K562 (cell line): ENCODE data around the gene ORAI3. TPM values are rescaled to one million over a fixed set of nuclear protein-coding genes. Genes with fewer than 3 reads are reported as not detected.

Experiments used
- CEBPB ChIP-seq: fragments of 450-650 bp; IDR thresholded peaks from 2 replicates; pipeline ENCODE4 v1.6.1; 2016; ENCODE audit warnings: missing genetic modification characterization, missing compliant biosample characterization
- CHCHD3 ChIP-seq: fragments of 250-450 bp; sonication (Bioruptor Pico); IDR thresholded peaks from 2 replicates; pipeline ENCODE4 v2.1.2; 2022; ENCODE audit warnings: mild to moderate bottlenecking
- SMAD3 ChIP-seq: fragments of 450-650 bp; formaldehyde crosslinking; conservative IDR thresholded peaks from 2 replicates; pipeline ENCODE4 v1.4.0; 2020; ENCODE audit warnings: mild to moderate bottlenecking
- SREBF2 ChIP-seq: sonication (generic); formaldehyde crosslinking; IDR thresholded peaks from 2 replicates; pipeline ENCODE4 v1.4.0; 2020; ENCODE audit warnings: mild to moderate bottlenecking, missing genetic modification reagents
- ZNF212 ChIP-seq: fragments of 450-650 bp; formaldehyde crosslinking; IDR thresholded peaks from 2 replicates; pipeline ENCODE4 v1.4.0; 2020; ENCODE audit warnings: mild to moderate bottlenecking
- polyA plus RNA-seq, 8 experiments: library from polyadenylated mRNA; depleted of rRNA in 4 of 8; stranded (reverse) in 5 of 8; unstranded in 3 of 8; fragments of >200 nt; fragmentation: Nextera tagmentation in 2 of 8; fragmentation: Illumina TruSeq in 1 of 8; extraction: Ambion mirVana in 2 of 8; extraction: Trizol in 1 of 8; gene quantifications; 2 replicates each; pipeline versions ENCODE4 v1.2.1 to v1.2.3, GENCODE V29; 2011 to 2014; ENCODE audit warnings: inconsistent platforms in 1 of 8, missing spikeins in 1 of 8
- total RNA-seq, 7 experiments: library from RNA; depleted of rRNA in 6 of 7; stranded (reverse); fragments of >200 nt in 6 of 7; fragmentation: Illumina TruSeq in 2 of 7; extraction: Trizol in 2 of 7; gene quantifications; 2 replicates each; pipeline versions ENCODE4 v1.2.1 to v1.2.3, GENCODE V29; 2011 to 2021; ENCODE audit warnings: low replicate concordance in 1 of 7
- TF ChIP-seq, protein P1 (sequence below): fragments of 450-650 bp; formaldehyde crosslinking; IDR thresholded peaks from 2 replicates; pipeline ENCODE4 v1.4.0; 2022; ENCODE audit warnings: missing genetic modification characterization
- TF ChIP-seq, protein P2 (sequence below): fragments of 450-650 bp; formaldehyde crosslinking; IDR thresholded peaks from 2 replicates; pipeline ENCODE4 v1.4.0; 2020; ENCODE audit warnings: mild to moderate bottlenecking, moderate library complexity
- TF ChIP-seq, protein P3 (sequence below): sonication (generic); formaldehyde crosslinking; IDR thresholded peaks from 2 replicates; pipeline ENCODE4 v1.8.0; 2022; ENCODE audit warnings: mild to moderate bottlenecking, missing genetic modification reagents
- TF ChIP-seq, protein P4 (sequence below), 2 experiments: fragments of 200-800 bp in 1 of 2; sonication (Bioruptor generic) in 1 of 2; sonication (generic) in 1 of 2; formaldehyde crosslinking in 1 of 2; IDR thresholded peaks in 1 of 2; conservative IDR thresholded peaks in 1 of 2; 2 replicates each; pipeline versions ENCODE4 v1.5.0 to v1.6.1; 2016 to 2020; ENCODE audit warnings: missing compliant biosample characterization in 1 of 2, missing genetic modification characterization in 1 of 2, missing genetic modification reagents in 1 of 2
- TF ChIP-seq, protein P5 (sequence below): fragments of 450-650 bp; IDR thresholded peaks from 2 replicates; pipeline ENCODE4 v1.7.0; 2016; ENCODE audit warnings: borderline replicate concordance
- TF ChIP-seq, protein P6 (sequence below): fragments of 250-450 bp; sonication (Bioruptor Pico); IDR thresholded peaks from 2 replicates; pipeline ENCODE4 v1.8.0; 2021; ENCODE audit warnings: moderate library complexity, mild to moderate bottlenecking, inconsistent platforms
- TF ChIP-seq, protein P7 (sequence below): fragments of 150-350 bp; IDR thresholded peaks from 2 replicates; pipeline ENCODE4 v1.6.1; 2014; ENCODE audit warnings: low read depth, mild to moderate bottlenecking, low read length, borderline replicate concordance

ORAI3 gene
- total and polyA plus RNA-seq, 9 of the 15 experiments (the other 6 are each of a cell fraction or from before 2014, with no cell fraction given): 4.9 to 23.3 (median 14.1) TPM

DNA sequence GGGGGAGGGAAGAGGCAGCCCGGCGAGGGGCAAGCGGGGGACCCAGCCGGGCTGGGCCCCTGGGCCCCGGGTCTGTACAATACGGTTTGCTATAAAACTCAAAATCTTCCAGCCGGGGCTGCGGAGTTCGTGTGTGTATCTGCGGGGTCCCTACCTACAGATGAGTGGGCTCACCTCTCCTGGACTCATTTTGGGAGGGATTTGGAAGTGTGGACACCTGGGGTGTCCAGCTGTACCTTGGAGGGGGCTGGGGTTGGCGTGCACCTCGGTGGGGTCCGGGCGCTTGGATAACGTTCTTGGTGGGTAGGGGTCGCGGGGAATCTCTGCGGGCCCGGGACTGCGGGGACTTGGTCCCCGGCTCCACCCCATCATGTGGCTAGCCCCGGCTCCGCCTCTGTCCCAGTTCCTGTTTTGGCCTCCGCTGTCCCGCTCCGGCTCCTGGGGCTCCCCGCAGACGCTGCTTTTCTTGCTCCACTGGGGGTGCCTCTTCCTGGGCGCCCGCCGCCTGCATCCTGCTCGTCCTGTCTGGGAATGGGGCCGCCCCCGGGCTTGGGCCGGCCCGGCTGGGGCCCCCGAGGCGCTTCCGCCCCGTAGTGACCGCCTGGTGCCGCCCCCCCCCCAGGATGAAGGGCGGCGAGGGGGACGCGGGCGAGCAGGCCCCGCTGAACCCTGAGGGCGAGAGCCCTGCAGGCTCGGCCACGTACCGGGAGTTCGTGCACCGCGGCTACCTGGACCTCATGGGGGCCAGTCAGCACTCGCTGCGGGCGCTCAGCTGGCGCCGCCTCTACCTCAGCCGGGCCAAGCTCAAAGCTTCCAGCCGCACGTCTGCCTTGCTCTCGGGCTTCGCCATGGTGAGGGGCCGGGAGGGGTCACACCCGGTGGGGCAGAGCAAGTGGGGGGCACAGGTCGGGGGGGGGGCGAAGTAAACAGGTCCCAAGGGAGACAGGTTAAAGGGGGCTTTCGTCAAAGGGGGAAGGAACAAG, at the start of gene ORAI3 (continued):
- TF ChIP-seq, protein P1, sequence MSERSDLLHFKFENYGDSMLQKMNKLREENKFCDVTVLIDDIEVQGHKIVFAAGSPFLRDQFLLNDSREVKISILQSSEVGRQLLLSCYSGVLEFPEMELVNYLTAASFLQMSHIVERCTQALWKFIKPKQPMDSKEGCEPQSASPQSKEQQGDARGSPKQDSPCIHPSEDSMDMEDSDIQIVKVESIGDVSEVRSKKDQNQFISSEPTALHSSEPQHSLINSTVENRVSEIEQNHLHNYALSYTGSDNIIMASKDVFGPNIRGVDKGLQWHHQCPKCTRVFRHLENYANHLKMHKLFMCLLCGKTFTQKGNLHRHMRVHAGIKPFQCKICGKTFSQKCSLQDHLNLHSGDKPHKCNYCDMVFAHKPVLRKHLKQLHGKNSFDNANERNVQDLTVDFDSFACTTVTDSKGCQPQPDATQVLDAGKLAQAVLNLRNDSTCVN (CRISPR knock-in tag): no peak
- no peak for TF ChIP-seq CHCHD3 (CRISPR knock-in tag)
- no peak for TF ChIP-seq SREBF2 (CRISPR knock-in tag)
- TF ChIP-seq, protein P2, sequence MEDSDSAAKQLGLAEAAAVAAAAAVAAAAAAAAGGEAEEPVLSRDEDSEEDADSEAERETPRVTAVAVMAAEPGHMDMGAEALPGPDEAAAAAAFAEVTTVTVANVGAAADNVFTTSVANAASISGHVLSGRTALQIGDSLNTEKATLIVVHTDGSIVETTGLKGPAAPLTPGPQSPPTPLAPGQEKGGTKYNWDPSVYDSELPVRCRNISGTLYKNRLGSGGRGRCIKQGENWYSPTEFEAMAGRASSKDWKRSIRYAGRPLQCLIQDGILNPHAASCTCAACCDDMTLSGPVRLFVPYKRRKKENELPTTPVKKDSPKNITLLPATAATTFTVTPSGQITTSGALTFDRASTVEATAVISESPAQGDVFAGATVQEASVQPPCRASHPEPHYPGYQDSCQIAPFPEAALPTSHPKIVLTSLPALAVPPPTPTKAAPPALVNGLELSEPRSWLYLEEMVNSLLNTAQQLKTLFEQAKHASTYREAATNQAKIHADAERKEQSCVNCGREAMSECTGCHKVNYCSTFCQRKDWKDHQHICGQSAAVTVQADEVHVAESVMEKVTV (CRISPR knock-in tag): no peak
- no peak for TF ChIP-seq ZNF212 (CRISPR knock-in tag)
- TF ChIP-seq, protein P3, sequence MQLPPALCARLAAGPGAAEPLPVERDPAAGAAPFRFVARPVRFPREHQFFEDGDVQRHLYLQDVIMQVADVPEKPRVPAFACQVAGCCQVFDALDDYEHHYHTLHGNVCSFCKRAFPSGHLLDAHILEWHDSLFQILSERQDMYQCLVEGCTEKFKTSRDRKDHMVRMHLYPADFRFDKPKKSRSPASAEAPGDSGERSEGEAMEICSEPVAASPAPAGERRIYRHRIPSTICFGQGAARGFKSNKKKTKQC (CRISPR knock-in tag): no peak
- TF ChIP-seq, protein P4, sequence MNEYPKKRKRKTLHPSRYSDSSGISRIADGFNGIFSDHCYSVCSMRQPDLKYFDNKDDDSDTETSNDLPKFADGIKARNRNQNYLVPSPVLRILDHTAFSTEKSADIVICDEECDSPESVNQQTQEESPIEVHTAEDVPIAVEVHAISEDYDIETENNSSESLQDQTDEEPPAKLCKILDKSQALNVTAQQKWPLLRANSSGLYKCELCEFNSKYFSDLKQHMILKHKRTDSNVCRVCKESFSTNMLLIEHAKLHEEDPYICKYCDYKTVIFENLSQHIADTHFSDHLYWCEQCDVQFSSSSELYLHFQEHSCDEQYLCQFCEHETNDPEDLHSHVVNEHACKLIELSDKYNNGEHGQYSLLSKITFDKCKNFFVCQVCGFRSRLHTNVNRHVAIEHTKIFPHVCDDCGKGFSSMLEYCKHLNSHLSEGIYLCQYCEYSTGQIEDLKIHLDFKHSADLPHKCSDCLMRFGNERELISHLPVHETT (CRISPR knock-in tag; conservative IDR thresholded peaks at IDR 0.05 in 1 of 2, IDR thresholded peaks at IDR 0.05 in 1 of 2): no peak
- TF ChIP-seq, protein P5, sequence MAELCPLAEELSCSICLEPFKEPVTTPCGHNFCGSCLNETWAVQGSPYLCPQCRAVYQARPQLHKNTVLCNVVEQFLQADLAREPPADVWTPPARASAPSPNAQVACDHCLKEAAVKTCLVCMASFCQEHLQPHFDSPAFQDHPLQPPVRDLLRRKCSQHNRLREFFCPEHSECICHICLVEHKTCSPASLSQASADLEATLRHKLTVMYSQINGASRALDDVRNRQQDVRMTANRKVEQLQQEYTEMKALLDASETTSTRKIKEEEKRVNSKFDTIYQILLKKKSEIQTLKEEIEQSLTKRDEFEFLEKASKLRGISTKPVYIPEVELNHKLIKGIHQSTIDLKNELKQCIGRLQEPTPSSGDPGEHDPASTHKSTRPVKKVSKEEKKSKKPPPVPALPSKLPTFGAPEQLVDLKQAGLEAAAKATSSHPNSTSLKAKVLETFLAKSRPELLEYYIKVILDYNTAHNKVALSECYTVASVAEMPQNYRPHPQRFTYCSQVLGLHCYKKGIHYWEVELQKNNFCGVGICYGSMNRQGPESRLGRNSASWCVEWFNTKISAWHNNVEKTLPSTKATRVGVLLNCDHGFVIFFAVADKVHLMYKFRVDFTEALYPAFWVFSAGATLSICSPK: no peak
- TF ChIP-seq, protein P6, sequence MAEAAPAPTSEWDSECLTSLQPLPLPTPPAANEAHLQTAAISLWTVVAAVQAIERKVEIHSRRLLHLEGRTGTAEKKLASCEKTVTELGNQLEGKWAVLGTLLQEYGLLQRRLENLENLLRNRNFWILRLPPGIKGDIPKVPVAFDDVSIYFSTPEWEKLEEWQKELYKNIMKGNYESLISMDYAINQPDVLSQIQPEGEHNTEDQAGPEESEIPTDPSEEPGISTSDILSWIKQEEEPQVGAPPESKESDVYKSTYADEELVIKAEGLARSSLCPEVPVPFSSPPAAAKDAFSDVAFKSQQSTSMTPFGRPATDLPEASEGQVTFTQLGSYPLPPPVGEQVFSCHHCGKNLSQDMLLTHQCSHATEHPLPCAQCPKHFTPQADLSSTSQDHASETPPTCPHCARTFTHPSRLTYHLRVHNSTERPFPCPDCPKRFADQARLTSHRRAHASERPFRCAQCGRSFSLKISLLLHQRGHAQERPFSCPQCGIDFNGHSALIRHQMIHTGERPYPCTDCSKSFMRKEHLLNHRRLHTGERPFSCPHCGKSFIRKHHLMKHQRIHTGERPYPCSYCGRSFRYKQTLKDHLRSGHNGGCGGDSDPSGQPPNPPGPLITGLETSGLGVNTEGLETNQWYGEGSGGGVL (CRISPR knock-in tag): no peak
- TF ChIP-seq CEBPB (tag): no peak
- TF ChIP-seq SMAD3 (CRISPR knock-in tag): no peak
- TF ChIP-seq, protein P7, sequence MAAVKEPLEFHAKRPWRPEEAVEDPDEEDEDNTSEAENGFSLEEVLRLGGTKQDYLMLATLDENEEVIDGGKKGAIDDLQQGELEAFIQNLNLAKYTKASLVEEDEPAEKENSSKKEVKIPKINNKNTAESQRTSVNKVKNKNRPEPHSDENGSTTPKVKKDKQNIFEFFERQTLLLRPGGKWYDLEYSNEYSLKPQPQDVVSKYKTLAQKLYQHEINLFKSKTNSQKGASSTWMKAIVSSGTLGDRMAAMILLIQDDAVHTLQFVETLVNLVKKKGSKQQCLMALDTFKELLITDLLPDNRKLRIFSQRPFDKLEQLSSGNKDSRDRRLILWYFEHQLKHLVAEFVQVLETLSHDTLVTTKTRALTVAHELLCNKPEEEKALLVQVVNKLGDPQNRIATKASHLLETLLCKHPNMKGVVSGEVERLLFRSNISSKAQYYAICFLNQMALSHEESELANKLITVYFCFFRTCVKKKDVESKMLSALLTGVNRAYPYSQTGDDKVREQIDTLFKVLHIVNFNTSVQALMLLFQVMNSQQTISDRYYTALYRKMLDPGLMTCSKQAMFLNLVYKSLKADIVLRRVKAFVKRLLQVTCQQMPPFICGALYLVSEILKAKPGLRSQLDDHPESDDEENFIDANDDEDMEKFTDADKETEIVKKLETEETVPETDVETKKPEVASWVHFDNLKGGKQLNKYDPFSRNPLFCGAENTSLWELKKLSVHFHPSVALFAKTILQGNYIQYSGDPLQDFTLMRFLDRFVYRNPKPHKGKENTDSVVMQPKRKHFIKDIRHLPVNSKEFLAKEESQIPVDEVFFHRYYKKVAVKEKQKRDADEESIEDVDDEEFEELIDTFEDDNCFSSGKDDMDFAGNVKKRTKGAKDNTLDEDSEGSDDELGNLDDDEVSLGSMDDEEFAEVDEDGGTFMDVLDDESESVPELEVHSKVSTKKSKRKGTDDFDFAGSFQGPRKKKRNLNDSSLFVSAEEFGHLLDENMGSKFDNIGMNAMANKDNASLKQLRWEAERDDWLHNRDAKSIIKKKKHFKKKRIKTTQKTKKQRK: no peak
